Upper lobe of left lung (tissue), 6 donors: Measurements from ENCODE around the gene ADARB1. TPM values are rescaled to one million over a fixed set of nuclear protein-coding genes. Genes with fewer than 3 reads are reported as not detected.

ENCODE experiments used
- ATAC-seq, 2 donors: fragments of 200-7000 bp; cut with Tn5 transposase; one replicate each; pipeline ENCODE4 v1.9.1; 2022; ENCODE audit warnings: mild to moderate bottlenecking in 2 of 2, moderate library complexity in 2 of 2; ENCODE audit not compliant: low FRiP score in 2 of 2
- DNase-seq, 2 donors: peaks; one replicate each; pipeline ENCODE4 v3.0.0-alpha.2; 2019 to 2020
- H3K27ac ChIP-seq, 4 donors: fragments of 200-600 bp; sonication (generic); one replicate each; pipeline ENCODE4 v1.5.1; 2016 to 2019
- H3K27me3 ChIP-seq, 4 donors: fragments of 200-600 bp; sonication (generic); one replicate each; pipeline ENCODE4 v1.5.1; 2017 to 2019
- H3K36me3 ChIP-seq, 4 donors: fragments of 200-600 bp; sonication (generic); one replicate each; pipeline ENCODE4 v1.5.1; 2016 to 2019
- H3K4me1 ChIP-seq, 4 donors: fragments of 200-600 bp; sonication (generic); one replicate each; pipeline ENCODE4 v1.5.1; 2018 to 2019
- H3K4me3 ChIP-seq, 4 donors: fragments of 200-600 bp; sonication (generic); one replicate each; pipeline ENCODE4 v1.5.1; 2017 to 2019; ENCODE audit warnings: mild to moderate bottlenecking in 2 of 4, moderate library complexity in 1 of 4
- H3K9me3 ChIP-seq, 4 donors: fragments of 200-600 bp; sonication (generic); one replicate each; pipeline ENCODE4 v1.5.1; 2018 to 2019
- CTCF ChIP-seq, 6 experiments: fragments of 450-650 bp in 4 of 6; fragments of 200-600 bp in 2 of 6; sonication (generic) in 2 of 6; IDR thresholded peaks; one replicate each; pipeline ENCODE4 v1.5.1; 2016 to 2019; ENCODE audit warnings: antibody characterized with exemption in 6 of 6
- EP300 ChIP-seq, 4 donors: sonication (generic); formaldehyde crosslinking; IDR thresholded peaks; one replicate each; pipeline ENCODE4 v1.5.1; 2017; ENCODE audit warnings: antibody characterized with exemption in 4 of 4, control low read depth in 2 of 4
- POLR2A ChIP-seq, 4 donors: fragments of 450-650 bp; IDR thresholded peaks; one replicate each; pipeline ENCODE4 v1.5.1; 2016 to 2017; ENCODE audit warnings: antibody characterized with exemption in 4 of 4, mild to moderate bottlenecking in 2 of 4
- POLR2AphosphoS5 ChIP-seq, 2 donors: sonication (generic); formaldehyde crosslinking; IDR thresholded peaks; one replicate each; pipeline ENCODE4 v1.5.1; 2017; ENCODE audit warnings: antibody characterized with exemption in 2 of 2
- WGBS, 2 donors: methylation state at CpG; one replicate each; pipeline ENCODE4 v1.1.5; 2017 to 2018; 5-methylcytosine and 5-hydroxymethylcytosine counted together
- total RNA-seq, 6 donors: library from RNA; depleted of rRNA in 4 of 6; stranded (reverse); fragments of >200 nt in 4 of 6; gene quantifications; one replicate each; pipeline versions ENCODE4 v1.1.0 to v1.2.1, GENCODE V29; 2016 to 2021
- donor health status: DM: no; HTN: no; CAD: no; lungs with moderate emphysema.
- donor health status: DM: no; HTN: yes; CAD: no; lungs with severe emphysema.

The ADARB1 gene
- total RNA-seq, 6 donors from 2014 or later, result 26.5 to 94.3 (median 42.4) TPM

GRCh38 chr21:45073301-45074047 is 906 bp upstream of the ADARB1 start:
- WGBS, 2 donors, result 18 to 28% methylated on average over 20 to 32 of the region's 42 CpGs
- peak in 1 of 2 donors; percentile 39 for ATAC-seq

GRCh38 chr21:45074818-45075595 is 627 bp downstream of the ADARB1 start:
- Histone ChIP-seq H3K4me3 (peak overlapping the region; percentile 91 to 99 (median 93)), H3K27me3 (no peaks in the 10 kb centered on the region), H3K27ac (peak overlapping the region; percentile 79 to 92 (median 86)), H3K4me1 (peaks cover 8 to 50% (median 35%) of the 10 kb centered on the region in 4 donors), H3K36me3 (no peaks in the 10 kb centered on the region), H3K9me3 (no peaks in the 10 kb centered on the region)
- peak in 1 of 2 donors; percentile 88 for DNase-seq
- WGBS, 2 donors, result 0 to 3% methylated on average over 18 to 36 of the region's 98 CpGs
- TF ChIP-seq POLR2AphosphoS5 (IDR thresholded peaks at IDR 0.05), result peak in 1 of 2 donors; percentile 9
- no peak for TF ChIP-seq EP300 (IDR thresholded peaks at IDR 0.05)
- ATAC-seq, result peak in 1 of 2 donors; percentile 28

More at GRCh38 chr21:45073301-45074047, 906 bp upstream of the ADARB1 start:
- Histone ChIP-seq H3K36me3 (no peaks in the 10 kb centered on the region), H3K9me3 (no peaks in the 10 kb centered on the region), H3K27me3 (no peaks in the 10 kb centered on the region), H3K4me3 (peak overlapping the region; percentile 76 to 99 (median 94)), H3K27ac (peak overlapping the region; percentile 80 to 93 (median 86)), H3K4me1 (peaks cover 8 to 34% (median 20%) of the 10 kb centered on the region in 4 donors)
- DNase-seq, result no peak
- TF ChIP-seq EP300 (IDR thresholded peaks at IDR 0.05) (no peak), CTCF (IDR thresholded peaks at IDR 0.05) (no peak), POLR2AphosphoS5 (IDR thresholded peaks at IDR 0.05) (no peak), POLR2A (IDR thresholded peaks at IDR 0.05) (no peak)

- Histone ChIP-seq H3K36me3 (no peaks in the 10 kb centered on the region), H3K4me3 (peak overlapping the region; percentile 91 to 99 (median 93)), H3K4me1 (peaks cover 15 to 55% (median 40%) of the 10 kb centered on the region in 4 donors), H3K9me3 (no peaks in the 10 kb centered on the region), H3K27me3 (no peaks in the 10 kb centered on the region), H3K27ac (peak overlapping the region; percentile 79 to 92 (median 86))
- WGBS, 2 donors, result 19 to 24% methylated on average over 18 of the region's 18 CpGs
- TF ChIP-seq POLR2A (IDR thresholded peaks at IDR 0.05) (no peak), EP300 (IDR thresholded peaks at IDR 0.05) (no peak), CTCF (IDR thresholded peaks at IDR 0.05) (no peak), POLR2AphosphoS5 (IDR thresholded peaks at IDR 0.05) (no peak)
- ATAC-seq (no peak), DNase-seq (no peak)
Observed at GRCh38 chr21:45075596-45076244, 1.3 kb downstream of the ADARB1 start.

GRCh38 chr21:45076245-45076711 is 1.9 kb downstream of the ADARB1 start:
- Histone ChIP-seq H3K27ac (peak overlapping the region; percentile 49 to 92 (median 84)), H3K4me3 (peak overlapping the region in 3 of 4 donors; percentile 91 to 99 (median 95)), H3K9me3 (no peaks in the 10 kb centered on the region), H3K4me1 (peaks cover 19 to 59% (median 46%) of the 10 kb centered on the region in 4 donors), H3K27me3 (no peaks in the 10 kb centered on the region), H3K36me3 (no peaks in the 10 kb centered on the region)
- WGBS, 2 donors, result 59 to 60% methylated on average over 8 of the region's 8 CpGs
- ATAC-seq (no peak), DNase-seq (no peak)
- TF ChIP-seq POLR2AphosphoS5 (IDR thresholded peaks at IDR 0.05), result no peak
- no peak for TF ChIP-seq CTCF (IDR thresholded peaks at IDR 0.05)
- no peak for TF ChIP-seq EP300 (IDR thresholded peaks at IDR 0.05)
- no peak for TF ChIP-seq POLR2A (IDR thresholded peaks at IDR 0.05)
